Measurements from ENCODE around the gene PIAS3.
"Not testable (repeated sequence)": the region's sequence is repeated elsewhere in the genome, so short reads cannot be mapped to it uniquely, and the experiment has no call there.

PIAS3 gene

DNA sequence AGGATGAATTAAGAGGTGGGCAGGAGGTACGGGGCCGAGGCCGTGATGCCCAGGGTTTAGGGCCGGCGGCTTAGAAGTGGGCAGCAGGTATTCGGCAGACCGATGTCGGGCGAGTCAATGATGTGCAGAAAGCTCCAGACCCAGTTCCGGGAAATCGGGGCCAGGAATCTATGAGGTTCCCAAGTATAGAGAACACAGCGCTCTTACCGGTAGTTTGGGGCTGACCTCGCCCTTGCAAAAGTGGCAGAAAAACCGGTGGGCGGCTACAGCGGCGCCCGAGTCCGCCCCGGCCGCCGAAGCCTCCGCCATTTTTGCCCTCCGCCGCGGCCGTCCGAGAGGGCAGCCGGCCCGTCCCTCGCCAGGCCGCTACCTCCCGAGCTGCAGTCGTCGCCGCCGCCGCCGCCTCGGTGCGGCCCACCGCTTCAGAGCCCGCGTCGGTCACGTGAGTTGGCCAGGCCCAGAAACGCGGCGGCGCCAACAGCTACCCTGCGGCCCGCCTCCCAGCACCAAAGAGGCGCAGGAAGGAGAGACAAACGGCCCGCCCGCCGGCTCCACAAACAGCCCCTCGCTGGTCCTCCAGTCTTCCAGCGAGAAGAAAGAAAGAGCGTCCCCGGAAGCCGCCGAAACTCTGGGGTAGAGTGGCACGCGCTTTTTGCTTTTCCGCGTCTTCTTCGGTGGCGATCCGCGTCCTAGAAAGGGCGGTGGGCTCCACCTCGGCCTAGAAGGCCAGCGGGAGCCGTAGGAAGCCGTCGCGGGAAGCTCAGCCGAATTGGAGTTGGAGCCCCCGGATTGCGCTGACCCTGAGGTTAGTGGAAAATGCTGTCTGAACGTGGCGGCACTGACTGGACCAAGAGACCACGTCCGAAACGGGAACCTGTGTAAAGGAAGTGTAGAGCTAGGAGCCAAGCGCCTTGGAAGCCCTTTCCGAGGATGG, 35.0 kb downstream of the PIAS3 start, which contains the start of the genes POLR3C and RNF115:
Gene POLR3C (plus strand): TSS at position 636 of the 934 bp plus-strand sequence. CDS start 1,577 bp downstream, outside the sequence.
Gene RNF115 (minus strand): TSS at position 531 of the 934 bp plus-strand sequence. CDS start 222 bp downstream, at position 309.
- peak; percentile 95 for DNase-seq (ENCODE audit: low spot score)

DNA sequence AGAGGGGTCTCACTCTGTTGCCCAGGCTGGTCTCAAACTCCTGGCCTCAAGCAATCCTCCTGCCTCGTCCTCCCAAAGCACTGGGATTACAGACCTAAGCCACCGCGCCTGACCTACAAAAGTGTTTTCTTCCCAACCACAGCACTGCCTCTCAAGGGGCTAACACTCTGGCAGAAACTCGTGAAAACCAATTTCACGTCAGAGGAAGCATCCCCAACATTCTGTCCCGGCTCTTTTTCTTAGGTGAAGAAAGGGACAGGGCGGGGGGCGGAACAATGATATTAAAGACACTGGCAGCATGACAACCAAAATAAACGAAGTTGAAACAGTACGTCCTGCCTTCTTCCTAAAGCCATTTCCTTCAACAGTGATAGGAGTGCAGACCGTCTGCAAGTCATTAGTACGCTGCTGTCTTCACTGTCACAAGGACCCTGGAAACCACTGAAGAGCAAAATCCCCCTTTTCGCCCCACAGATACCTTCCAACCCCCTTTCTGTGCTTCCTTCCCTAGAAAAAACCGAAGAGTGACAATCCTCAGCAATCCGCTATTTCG, 36.0 kb downstream of the PIAS3 start:
- DNase-seq (ENCODE audit: low spot score): not testable (repeated sequence)

DNA sequence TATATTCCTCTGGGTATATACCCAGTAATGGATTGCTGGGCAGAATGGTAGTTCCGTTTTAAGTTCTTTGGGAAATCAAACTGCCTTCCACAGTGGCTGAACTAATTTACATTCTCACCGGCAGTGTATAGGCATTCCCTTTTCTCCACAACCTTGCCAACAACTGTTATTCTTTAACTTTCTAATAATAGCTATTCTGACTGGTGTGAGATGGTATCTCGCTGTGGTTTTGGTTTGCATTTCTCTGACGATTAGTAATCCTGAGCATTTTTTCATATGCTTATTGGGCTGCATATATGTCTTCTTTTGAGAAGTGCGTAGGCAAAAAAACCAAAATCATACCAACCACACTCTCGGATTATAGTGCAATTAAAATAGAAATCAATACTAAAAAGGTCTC, 40.8 kb downstream of the PIAS3 start:
- not testable (repeated sequence) for DNase-seq (ENCODE audit: low spot score)

DNA sequence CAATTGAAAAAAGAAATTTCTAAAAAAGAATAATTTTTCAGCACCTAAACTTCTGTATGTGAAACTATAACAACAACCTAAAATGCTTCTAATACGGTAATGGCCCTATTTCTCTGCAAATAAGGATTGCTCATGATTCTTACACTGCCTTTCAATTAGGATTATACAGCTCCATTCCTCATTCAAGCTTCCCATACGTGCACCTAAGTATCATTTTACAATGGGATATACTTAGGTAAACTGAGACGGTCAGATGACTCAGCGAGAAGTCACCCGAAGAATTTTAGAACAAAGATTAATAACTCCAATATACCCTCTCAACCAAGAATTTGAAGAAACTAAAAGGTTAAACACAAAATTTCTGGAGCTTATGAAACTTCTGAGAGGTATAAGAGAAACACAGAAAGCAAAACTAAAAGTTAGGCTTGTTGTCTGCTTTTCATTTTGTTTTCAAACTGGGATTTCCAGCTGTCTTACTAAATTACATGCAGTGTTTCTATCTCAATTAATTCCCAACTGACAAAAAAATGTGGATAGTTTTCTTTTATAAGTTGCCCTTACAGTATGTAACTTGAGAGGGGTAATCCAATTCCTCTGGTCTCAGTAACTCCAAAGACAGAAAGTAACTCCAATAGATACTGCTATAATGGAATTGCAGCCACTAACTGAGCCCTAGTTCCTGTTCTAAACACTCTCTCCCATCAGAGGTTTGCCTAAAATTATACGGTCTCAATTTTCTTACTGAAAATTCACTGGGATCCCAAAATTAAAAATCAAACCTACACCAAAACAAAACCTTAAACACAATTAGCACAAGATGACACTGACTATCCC, 45.7 kb downstream of the PIAS3 start:
- DNase-seq (ENCODE audit: low spot score): not testable (repeated sequence)

DNA sequence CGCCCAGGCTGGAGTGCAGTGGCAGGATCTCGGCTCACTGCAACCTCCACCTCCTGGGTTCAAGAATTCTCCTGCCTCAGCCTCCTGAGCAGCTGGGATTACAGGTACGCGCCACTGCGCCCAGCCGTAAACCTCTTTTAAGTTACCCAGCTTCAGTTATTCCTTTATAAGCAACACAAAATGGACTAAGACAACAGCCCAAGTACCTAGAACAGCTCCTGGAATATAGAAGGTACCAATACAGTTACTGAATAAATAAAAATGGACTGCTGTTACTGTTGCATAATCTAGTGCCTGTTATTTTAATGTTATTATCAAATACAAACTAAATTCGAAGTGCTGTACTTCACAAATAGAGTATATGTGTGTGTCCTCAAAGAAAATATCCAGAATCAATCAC, 52.0 kb downstream of the PIAS3 start:
- DNase-seq (ENCODE audit: low spot score): no peak

DNA sequence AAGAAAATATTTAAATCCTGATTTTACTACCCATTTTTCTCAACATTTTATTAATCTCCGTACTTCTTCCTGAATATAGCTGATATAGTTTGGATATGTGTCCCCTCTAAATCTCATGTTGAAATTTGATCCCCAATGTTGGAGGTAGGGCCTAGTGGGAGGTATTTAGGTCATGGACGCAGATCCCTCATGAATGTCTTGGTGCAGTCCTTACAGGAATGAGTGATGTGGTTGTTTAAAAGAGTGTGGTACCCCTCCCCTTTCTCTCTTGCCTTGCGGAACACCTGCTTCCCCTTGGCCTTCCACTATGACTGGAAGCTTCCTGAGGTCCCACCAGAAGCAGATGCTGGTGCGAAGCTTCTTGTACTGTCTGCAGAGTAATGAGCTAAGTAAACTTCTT, 52.5 kb downstream of the PIAS3 start:
- DNase-seq (ENCODE audit: low spot score): no peak

DNA sequence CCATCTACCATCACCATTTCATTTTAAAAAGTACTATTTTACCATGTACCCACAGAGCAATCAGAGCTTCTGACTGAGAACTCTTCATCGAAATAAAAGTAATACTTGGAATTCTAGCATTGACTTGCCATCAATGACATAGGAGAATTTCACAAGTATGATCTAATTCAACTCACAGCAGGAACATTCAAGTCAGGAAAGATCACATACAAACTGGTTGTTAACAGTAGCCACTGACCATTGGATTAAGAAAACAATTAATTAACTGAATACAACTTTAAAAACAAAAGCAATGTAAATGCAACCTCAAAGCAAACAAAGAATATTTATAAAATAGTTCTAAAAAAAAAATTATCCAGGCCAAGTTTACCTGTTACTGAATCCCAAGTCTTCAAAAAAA, 53.8 kb downstream of the PIAS3 start:
- DNase-seq (ENCODE audit: low spot score): peak; percentile 15

DNA sequence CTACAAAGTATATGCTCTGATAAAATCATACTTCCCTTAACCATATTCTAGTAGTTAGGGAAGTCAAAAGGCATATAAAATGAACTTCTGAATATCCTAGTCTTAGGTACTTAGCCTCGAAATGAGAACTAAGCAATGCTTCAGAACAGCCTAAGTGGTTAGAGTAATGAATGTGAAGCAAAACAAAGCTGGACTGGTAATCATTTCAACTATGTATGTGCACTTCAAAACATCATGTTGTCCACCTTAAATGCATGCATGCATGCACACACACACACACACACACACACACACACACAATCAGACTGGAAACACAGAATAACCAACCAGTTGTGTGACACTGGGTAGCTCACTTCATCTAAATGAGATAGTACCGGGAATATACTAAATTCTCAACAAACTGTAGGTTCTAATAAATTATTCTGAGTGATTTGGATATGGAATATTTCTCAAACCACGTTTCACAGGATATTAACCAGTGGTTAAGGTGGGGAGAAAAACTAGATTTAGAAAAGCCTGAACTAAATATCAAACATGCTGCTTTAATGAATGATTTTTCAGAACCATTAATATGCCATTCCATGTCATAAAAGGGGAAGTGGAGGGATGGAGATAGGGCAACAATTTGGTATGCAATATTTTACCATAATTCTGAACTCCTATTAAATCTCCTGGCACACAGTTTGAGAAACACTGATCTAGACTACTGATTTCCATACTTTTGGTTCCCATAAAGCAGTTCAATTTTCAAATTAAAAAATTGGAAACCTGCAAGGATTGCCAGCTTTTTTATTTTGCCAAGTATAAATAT, 54.4 kb downstream of the PIAS3 start:
- DNase-seq (ENCODE audit: low spot score): no peak

DNA sequence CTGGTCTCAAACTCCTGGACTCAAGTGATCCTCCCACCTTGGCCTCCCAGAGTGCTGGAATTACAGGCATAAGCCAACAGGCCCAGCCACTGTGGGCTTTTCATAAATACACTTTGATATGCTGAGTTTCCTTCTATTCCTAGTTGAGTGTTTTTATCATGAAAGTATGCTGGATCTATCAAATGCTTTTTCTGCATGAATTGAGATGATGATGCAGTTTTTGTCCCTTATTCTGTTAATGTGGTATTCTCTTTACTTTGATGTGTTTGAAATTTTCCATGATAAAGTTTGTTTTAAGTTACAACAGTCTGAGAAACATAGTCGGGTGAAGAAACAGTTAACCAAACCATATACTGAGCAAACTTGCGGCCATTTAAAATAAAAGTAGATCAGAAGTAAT, 59.1 kb downstream of the PIAS3 start:
- no peak for DNase-seq (ENCODE audit: low spot score)
